Progenitor cell of endocrine pancreas (in vitro differentiated cells): ENCODE measurements around the gene GMIP. TPM values are rescaled to one million over a fixed set of nuclear protein-coding genes. Genes with fewer than 3 reads are reported as not detected.

ENCODE experiments used
- DNase-seq: peaks from one replicate; pipeline ENCODE4 v3.0.0; 2021; ENCODE audit warnings: low spot score; ENCODE audit not compliant: unreplicated experiment
- H3K27ac Mint-ChIP-seq: 2 replicates; pipeline ENCODE4 v1.8.0; 2021; ENCODE audit warnings: mild to moderate bottlenecking, moderate library complexity, mixed read lengths
- H3K27me3 Mint-ChIP-seq: 2 replicates; pipeline ENCODE4 v1.8.0; 2021; ENCODE audit warnings: mixed read lengths
- H3K36me3 Mint-ChIP-seq: 2 replicates; pipeline ENCODE4 v1.8.0; 2022; ENCODE audit warnings: mixed read lengths; ENCODE audit not compliant: insufficient read depth
- H3K4me1 Mint-ChIP-seq: 2 replicates; pipeline ENCODE4 v1.8.0; 2021; ENCODE audit warnings: low read depth, mixed read lengths
- H3K4me3 Mint-ChIP-seq: 2 replicates; pipeline ENCODE4 v1.8.0; 2021; ENCODE audit warnings: low read depth, mild to moderate bottlenecking, moderate library complexity, mixed read lengths
- H3K9me3 Mint-ChIP-seq: 2 replicates; pipeline ENCODE4 v1.8.0; 2021; ENCODE audit warnings: low read depth, mixed read lengths
- total RNA-seq: library from RNA; stranded (reverse); gene quantifications from 2 replicates; pipeline ENCODE4 v1.2.1, GENCODE V29; 2021
- TF ChIP-seq, protein P1 (sequence below): fragments of 200-600 bp; sonication (generic); IDR thresholded peaks from one replicate; pipeline ENCODE4 v1.5.0; 2021; ENCODE audit warnings: antibody characterized with exemption, mild to moderate bottlenecking; ENCODE audit not compliant: unreplicated experiment

Gene GMIP
- total RNA-seq, 1 donor from 2014 or later, result 30.5 TPM

DNA sequence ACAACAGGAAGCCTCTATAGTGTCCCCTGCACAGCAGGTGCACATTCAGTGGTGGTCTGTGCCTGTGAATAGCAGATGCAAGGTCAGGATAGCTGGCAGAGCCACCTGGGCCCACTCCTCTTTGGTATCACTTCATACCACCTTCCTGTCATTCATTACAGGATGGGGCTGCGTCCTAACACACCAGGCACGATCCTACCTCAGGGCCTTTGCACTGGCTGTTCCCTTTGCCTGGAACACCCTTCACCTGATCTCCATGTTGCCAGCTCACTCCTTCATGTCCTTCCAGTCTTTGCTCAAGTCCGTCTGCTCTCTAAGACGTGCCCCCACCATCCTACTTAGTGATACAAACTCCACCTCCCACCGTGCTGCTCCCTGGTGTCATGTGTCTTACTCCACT, 10.8 kb downstream of the GMIP start:
- Mint-ChIP-seq H3K4me3 (no peak overlapping the region), H3K36me3 (peaks cover 21% of the 10 kb centered on the region), H3K4me1 (peaks cover 3% of the 10 kb centered on the region), H3K9me3 (no peaks in the 10 kb centered on the region), H3K27ac (no peak overlapping the region), H3K27me3 (no peaks in the 10 kb centered on the region)
- TF ChIP-seq, protein P1, sequence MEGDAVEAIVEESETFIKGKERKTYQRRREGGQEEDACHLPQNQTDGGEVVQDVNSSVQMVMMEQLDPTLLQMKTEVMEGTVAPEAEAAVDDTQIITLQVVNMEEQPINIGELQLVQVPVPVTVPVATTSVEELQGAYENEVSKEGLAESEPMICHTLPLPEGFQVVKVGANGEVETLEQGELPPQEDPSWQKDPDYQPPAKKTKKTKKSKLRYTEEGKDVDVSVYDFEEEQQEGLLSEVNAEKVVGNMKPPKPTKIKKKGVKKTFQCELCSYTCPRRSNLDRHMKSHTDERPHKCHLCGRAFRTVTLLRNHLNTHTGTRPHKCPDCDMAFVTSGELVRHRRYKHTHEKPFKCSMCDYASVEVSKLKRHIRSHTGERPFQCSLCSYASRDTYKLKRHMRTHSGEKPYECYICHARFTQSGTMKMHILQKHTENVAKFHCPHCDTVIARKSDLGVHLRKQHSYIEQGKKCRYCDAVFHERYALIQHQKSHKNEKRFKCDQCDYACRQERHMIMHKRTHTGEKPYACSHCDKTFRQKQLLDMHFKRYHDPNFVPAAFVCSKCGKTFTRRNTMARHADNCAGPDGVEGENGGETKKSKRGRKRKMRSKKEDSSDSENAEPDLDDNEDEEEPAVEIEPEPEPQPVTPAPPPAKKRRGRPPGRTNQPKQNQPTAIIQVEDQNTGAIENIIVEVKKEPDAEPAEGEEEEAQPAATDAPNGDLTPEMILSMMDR, result no peak
- no peak for DNase-seq

DNA sequence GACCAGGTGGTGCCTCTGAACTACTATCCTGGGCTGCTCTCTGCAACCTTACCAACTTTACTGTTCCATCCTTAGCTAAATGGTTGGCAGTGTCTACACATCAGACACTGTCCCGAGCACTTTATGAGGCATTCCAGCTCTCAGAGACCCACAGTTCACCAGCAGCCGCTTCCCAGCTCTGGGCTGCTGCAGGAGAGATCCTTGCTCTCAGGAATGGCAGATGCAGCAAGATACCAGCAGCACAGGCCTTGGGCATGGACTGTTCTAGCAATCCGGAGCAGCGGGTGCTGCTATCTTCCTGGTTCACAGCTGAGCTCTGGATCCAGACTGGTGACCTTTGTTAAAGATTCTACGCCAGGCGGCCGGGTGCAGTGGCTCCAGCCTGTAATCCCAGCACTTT, 12.1 kb downstream of the GMIP start:
- Mint-ChIP-seq H3K27me3 (no peaks in the 10 kb centered on the region), H3K4me1 (peaks cover 13% of the 10 kb centered on the region), H3K9me3 (no peaks in the 10 kb centered on the region), H3K27ac (no peak overlapping the region), H3K4me3 (no peak overlapping the region), H3K36me3 (peaks cover 23% of the 10 kb centered on the region)
- DNase-seq, result no peak
- TF ChIP-seq, protein P1, result no peak

DNA sequence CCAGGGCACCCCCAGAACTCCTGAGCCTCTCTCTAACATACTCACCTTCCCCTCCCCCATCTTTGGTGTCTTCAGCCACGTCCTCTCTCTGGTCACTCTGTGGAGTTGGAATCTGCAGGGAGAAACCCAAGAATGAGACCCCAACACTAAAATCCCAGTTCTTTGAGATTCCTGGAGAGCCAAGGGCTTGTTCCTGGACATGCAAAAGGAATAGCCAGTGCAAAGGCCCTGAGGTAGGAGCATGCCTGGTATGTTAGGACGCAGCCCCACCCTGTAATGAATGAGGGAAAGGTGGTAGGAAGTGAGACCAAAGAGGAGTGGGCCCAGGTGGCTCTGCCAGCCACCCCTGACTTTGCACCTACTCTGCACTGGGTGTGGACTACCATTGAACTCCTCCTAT, 13.0 kb downstream of the GMIP start:
- H3K9me3 Mint-ChIP-seq, result no peaks in the 10 kb centered on the region
- no peak overlapping the region for H3K27ac Mint-ChIP-seq
- H3K4me1 Mint-ChIP-seq, result peaks cover 17% of the 10 kb centered on the region
- H3K36me3 Mint-ChIP-seq, result peaks cover 23% of the 10 kb centered on the region
- no peak overlapping the region for H3K4me3 Mint-ChIP-seq
- DNase-seq, result no peak
- H3K27me3 Mint-ChIP-seq, result no peaks in the 10 kb centered on the region
- TF ChIP-seq, protein P1, result no peak

DNA sequence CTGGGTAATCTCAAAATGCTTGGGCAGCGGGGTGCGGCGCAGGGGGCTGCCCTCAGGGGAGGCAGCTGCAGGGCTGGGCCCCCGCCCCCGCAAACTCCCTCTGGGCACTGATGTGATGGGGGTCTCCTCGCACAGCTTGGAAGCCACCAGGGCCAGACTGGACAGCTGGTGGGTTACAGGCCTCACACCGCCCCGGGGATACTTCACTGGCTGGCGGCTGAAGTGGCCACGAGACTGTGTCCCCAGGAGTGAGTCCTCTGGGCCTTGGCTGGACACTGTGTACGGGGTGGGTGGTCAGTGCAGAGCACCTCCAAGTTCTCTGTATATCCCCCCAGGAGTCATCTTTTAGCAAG, 13.4 kb downstream of the GMIP start:
- Mint-ChIP-seq H3K9me3 (no peaks in the 10 kb centered on the region), H3K27ac (no peak overlapping the region), H3K4me3 (no peak overlapping the region), H3K27me3 (no peaks in the 10 kb centered on the region), H3K4me1 (peaks cover 17% of the 10 kb centered on the region), H3K36me3 (peaks cover 23% of the 10 kb centered on the region)
- TF ChIP-seq, protein P1, result no peak
- DNase-seq, result no peak

DNA sequence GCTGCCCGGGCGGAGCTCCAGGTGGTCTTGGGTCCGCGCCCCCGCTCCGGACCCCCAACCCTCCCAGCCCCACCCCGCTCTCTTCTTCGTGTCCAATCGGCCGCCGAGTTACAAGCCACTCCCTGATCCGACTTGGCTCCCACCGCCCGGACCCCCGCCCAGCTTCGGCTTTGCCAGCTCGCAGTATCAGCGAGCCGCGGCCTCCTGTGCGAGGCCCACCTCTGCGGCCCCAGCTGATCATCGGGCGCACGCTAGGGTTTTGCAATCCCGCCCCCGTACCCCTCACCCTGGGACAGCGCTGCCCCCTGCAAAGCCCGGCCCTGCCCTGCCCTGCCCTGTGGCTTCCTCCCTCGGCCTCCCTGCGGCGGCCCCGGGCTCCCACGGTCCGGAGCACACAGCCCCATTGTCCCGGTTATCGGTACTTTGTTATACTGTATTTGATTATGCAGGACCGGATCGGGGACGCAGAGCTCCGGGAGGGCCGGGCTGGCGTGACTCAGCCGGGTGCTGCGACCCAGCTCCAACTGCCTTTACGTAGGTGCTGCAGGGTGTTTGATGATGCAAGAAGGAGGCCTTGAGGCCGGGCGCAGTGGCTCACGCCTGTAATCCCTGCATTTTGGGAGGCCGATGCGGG, 14.8 kb downstream of the GMIP start:
- H3K4me3 Mint-ChIP-seq, result peak overlapping the region; percentile 79
- no peaks in the 10 kb centered on the region for H3K27me3 Mint-ChIP-seq
- H3K36me3 Mint-ChIP-seq, result peaks cover 22% of the 10 kb centered on the region
- TF ChIP-seq, protein P1, result no peak
- no peaks in the 10 kb centered on the region for H3K9me3 Mint-ChIP-seq
- peak overlapping the region; percentile 98 for H3K27ac Mint-ChIP-seq
- DNase-seq, result peak; percentile 87
- peaks cover 17% of the 10 kb centered on the region for H3K4me1 Mint-ChIP-seq
